ENCODE measurements around the gene MAN1C1. TPM values are rescaled to one million over a fixed set of nuclear protein-coding genes. Genes with fewer than 3 reads are reported as not detected.

The MAN1C1 gene
- total and polyA plus RNA-seq, 9 of the 15 experiments (the other 6 are each of a cell fraction or from before 2014, with no cell fraction given) = 0.04 to 0.44 (median 0.10) TPM; not detected in 3

GRCh38 chr1:25695090-25695770 is 78.6 kb downstream of the MAN1C1 start (continued):
- no peak for TF ChIP-seq THRB (CRISPR knock-in tag; conservative IDR thresholded peaks at IDR 0.05)
- TF ChIP-seq JUN (IDR thresholded peaks at IDR 0.05; ENCODE audit: borderline replicate concordance, low read depth, low read length) = 0 out of 2 replicates have a peak, but pooled peaks have one; percentile 8
- TF ChIP-seq JUN (CRISPR knock-in tag; IDR thresholded peaks at IDR 0.05; ENCODE audit: borderline replicate concordance) = no peak
- no peak for TF ChIP-seq HNRNPLL (IDR thresholded peaks at IDR 0.05; ENCODE audit: low read depth, low read length, poor library complexity, severe bottlenecking)
- TF ChIP-seq, protein P1, sequence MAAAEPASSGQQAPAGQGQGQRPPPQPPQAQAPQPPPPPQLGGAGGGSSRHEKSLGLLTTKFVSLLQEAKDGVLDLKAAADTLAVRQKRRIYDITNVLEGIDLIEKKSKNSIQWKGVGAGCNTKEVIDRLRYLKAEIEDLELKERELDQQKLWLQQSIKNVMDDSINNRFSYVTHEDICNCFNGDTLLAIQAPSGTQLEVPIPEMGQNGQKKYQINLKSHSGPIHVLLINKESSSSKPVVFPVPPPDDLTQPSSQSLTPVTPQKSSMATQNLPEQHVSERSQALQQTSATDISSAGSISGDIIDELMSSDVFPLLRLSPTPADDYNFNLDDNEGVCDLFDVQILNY (CRISPR knock-in tag; IDR thresholded peaks at IDR 0.05) = no peak
- peak; percentile 69 for TF ChIP-seq CBFA2T3 (IDR thresholded peaks at IDR 0.05)
- TF ChIP-seq, protein P2, sequence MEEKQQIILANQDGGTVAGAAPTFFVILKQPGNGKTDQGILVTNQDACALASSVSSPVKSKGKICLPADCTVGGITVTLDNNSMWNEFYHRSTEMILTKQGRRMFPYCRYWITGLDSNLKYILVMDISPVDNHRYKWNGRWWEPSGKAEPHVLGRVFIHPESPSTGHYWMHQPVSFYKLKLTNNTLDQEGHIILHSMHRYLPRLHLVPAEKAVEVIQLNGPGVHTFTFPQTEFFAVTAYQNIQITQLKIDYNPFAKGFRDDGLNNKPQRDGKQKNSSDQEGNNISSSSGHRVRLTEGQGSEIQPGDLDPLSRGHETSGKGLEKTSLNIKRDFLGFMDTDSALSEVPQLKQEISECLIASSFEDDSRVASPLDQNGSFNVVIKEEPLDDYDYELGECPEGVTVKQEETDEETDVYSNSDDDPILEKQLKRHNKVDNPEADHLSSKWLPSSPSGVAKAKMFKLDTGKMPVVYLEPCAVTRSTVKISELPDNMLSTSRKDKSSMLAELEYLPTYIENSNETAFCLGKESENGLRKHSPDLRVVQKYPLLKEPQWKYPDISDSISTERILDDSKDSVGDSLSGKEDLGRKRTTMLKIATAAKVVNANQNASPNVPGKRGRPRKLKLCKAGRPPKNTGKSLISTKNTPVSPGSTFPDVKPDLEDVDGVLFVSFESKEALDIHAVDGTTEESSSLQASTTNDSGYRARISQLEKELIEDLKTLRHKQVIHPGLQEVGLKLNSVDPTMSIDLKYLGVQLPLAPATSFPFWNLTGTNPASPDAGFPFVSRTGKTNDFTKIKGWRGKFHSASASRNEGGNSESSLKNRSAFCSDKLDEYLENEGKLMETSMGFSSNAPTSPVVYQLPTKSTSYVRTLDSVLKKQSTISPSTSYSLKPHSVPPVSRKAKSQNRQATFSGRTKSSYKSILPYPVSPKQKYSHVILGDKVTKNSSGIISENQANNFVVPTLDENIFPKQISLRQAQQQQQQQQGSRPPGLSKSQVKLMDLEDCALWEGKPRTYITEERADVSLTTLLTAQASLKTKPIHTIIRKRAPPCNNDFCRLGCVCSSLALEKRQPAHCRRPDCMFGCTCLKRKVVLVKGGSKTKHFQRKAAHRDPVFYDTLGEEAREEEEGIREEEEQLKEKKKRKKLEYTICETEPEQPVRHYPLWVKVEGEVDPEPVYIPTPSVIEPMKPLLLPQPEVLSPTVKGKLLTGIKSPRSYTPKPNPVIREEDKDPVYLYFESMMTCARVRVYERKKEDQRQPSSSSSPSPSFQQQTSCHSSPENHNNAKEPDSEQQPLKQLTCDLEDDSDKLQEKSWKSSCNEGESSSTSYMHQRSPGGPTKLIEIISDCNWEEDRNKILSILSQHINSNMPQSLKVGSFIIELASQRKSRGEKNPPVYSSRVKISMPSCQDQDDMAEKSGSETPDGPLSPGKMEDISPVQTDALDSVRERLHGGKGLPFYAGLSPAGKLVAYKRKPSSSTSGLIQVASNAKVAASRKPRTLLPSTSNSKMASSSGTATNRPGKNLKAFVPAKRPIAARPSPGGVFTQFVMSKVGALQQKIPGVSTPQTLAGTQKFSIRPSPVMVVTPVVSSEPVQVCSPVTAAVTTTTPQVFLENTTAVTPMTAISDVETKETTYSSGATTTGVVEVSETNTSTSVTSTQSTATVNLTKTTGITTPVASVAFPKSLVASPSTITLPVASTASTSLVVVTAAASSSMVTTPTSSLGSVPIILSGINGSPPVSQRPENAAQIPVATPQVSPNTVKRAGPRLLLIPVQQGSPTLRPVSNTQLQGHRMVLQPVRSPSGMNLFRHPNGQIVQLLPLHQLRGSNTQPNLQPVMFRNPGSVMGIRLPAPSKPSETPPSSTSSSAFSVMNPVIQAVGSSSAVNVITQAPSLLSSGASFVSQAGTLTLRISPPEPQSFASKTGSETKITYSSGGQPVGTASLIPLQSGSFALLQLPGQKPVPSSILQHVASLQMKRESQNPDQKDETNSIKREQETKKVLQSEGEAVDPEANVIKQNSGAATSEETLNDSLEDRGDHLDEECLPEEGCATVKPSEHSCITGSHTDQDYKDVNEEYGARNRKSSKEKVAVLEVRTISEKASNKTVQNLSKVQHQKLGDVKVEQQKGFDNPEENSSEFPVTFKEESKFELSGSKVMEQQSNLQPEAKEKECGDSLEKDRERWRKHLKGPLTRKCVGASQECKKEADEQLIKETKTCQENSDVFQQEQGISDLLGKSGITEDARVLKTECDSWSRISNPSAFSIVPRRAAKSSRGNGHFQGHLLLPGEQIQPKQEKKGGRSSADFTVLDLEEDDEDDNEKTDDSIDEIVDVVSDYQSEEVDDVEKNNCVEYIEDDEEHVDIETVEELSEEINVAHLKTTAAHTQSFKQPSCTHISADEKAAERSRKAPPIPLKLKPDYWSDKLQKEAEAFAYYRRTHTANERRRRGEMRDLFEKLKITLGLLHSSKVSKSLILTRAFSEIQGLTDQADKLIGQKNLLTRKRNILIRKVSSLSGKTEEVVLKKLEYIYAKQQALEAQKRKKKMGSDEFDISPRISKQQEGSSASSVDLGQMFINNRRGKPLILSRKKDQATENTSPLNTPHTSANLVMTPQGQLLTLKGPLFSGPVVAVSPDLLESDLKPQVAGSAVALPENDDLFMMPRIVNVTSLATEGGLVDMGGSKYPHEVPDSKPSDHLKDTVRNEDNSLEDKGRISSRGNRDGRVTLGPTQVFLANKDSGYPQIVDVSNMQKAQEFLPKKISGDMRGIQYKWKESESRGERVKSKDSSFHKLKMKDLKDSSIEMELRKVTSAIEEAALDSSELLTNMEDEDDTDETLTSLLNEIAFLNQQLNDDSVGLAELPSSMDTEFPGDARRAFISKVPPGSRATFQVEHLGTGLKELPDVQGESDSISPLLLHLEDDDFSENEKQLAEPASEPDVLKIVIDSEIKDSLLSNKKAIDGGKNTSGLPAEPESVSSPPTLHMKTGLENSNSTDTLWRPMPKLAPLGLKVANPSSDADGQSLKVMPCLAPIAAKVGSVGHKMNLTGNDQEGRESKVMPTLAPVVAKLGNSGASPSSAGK (IDR thresholded peaks at IDR 0.05) = peak; percentile 66
- no peak for TF ChIP-seq SREBF2 (CRISPR knock-in tag; IDR thresholded peaks at IDR 0.05)
- TF ChIP-seq ARNT (IDR thresholded peaks at IDR 0.05) = peak in 1 of 2 experiments; percentile 52; a peak in 1 of 4 replicates
- peak; percentile 23; the same call in 1 of the 2 replicates for TF ChIP-seq RNF2 (IDR thresholded peaks at IDR 0.05)
- no peak for TF ChIP-seq SRSF1 (IDR thresholded peaks at IDR 0.05; ENCODE audit: low read depth, low read length)
- TF ChIP-seq SMARCA4 (IDR thresholded peaks at IDR 0.05) = peak; percentile 40; the same call in 1 of the 2 replicates
- TF ChIP-seq ZFP91 (CRISPR knock-in tag; IDR thresholded peaks at IDR 0.05) = no peak
